HEK293T (cell line): ENCODE data around the gene ANKRD17.

Experiments
- BHLHE40 ChIP-seq: fragments of 450-650 bp; IDR thresholded peaks from 2 replicates; pipeline ENCODE4 v1.6.1; 2016; ENCODE audit warnings: mild to moderate bottlenecking, moderate library complexity, borderline replicate concordance
- ELF4 ChIP-seq: fragments of 450-650 bp; IDR thresholded peaks from 2 replicates; pipeline ENCODE4 v1.6.1; 2017; ENCODE audit warnings: antibody characterized with exemption
- FOXA1 ChIP-seq: fragments of 450-650 bp; IDR thresholded peaks from 2 replicates; pipeline ENCODE4 v1.6.1; 2016; ENCODE audit warnings: mild to moderate bottlenecking
- FOXK2 ChIP-seq: fragments of 450-650 bp; IDR thresholded peaks from 2 replicates; pipeline ENCODE4 v1.6.1; 2016; ENCODE audit warnings: mild to moderate bottlenecking
- FOXM1 ChIP-seq: fragments of 450-650 bp; IDR thresholded peaks from 2 replicates; pipeline ENCODE4 v1.6.1; 2017; ENCODE audit warnings: mild to moderate bottlenecking, borderline replicate concordance
- HDGF ChIP-seq: fragments of 450-650 bp; IDR thresholded peaks from 2 replicates; pipeline ENCODE4 v1.6.1; 2017; ENCODE audit warnings: antibody characterized with exemption, borderline replicate concordance
- NFRKB ChIP-seq: fragments of 450-650 bp; IDR thresholded peaks from 2 replicates; pipeline ENCODE4 v1.6.1; 2016; ENCODE audit warnings: mild to moderate bottlenecking, moderate library complexity
- PKNOX1 ChIP-seq: fragments of 450-650 bp; IDR thresholded peaks from 2 replicates; pipeline ENCODE4 v1.6.1; 2016
- SP1 ChIP-seq: fragments of 450-650 bp; IDR thresholded peaks from 2 replicates; pipeline ENCODE4 v1.6.1; 2017
- SUZ12 ChIP-seq: fragments of 450-650 bp; IDR thresholded peaks from 2 replicates; pipeline ENCODE4 v1.6.1; 2016; ENCODE audit warnings: mild to moderate bottlenecking
- TARDBP ChIP-seq: fragments of 450-650 bp; IDR thresholded peaks from 2 replicates; pipeline ENCODE4 v1.6.1; 2016
- ZNF384 ChIP-seq: fragments of 450-650 bp; IDR thresholded peaks from 2 replicates; pipeline ENCODE4 v1.6.1; 2016

DNA sequence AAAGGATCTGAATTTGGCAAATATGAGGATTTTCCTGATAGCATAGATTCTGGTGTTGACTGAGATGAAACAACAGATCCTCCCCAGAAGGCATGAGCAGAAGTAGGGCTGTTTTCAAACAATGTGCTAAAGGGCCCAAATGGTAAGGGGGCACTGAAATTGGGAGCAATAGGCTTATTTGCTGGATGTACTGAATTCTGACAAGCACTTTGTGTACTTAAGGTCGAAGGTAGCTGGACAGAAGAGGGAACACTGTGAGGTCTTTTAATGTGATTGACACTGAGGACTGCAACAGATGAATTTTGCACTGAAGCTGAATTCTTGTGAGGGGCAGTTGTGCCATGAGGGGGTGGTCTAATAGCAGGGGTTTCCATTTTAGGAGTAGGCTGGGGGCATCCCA lies 167.9 kb downstream of the ANKRD17 start:
- TF ChIP-seq BHLHE40: no peak
- TF ChIP-seq PKNOX1: no peak
- no peak for TF ChIP-seq FOXM1
- TF ChIP-seq HDGF: no peak
- TF ChIP-seq SUZ12: no peak
- TF ChIP-seq FOXA1: no peak
- TF ChIP-seq ELF4: no peak
- no peak for TF ChIP-seq SP1
- TF ChIP-seq NFRKB: no peak
- no peak for TF ChIP-seq TARDBP
- no peak for TF ChIP-seq ZNF384
- no peak for TF ChIP-seq FOXK2
